GM18870 (cell line): ENCODE data around the gene C16orf96.

Experiments used
- ATAC-seq: cut with Tn5 transposase; IDR thresholded peaks from one replicate; pipeline ENCODE4 v1.9.1; 2021; ENCODE audit warnings: moderate library complexity; ENCODE audit not compliant: unreplicated experiment

C16orf96 gene

DNA sequence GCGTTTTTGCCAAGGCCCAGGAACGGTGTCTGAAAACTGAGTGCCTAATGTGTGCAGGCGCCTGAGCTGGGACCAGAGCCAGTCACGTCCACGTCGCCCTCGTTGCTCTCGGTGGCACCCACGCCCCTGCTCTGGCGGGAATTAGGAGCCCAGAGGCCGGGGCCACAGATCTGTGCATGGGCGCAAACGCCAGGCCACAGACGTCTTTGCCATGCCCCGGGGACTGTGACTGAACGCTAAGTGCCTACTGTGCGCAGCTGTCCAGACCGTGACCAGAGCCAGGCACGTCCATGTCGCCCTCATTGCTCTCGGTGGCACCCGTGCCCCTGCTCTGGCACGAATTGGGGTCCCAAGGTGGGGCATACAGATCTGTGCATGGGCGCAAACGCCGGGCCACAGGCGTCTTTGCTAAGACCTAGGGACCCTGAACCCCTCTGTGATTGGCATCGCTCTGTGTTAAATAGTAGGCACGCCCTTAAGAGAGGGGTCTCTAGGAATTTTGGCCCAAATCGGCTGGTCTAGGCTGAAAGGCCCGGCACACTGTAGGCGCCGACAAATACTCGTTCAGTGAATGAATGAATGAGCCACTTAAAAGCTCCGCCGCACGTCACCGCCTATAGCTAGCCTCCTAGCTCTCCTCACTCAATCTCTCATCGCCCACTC lies 59.4 kb downstream of the C16orf96 start:
- ATAC-seq = no peak

DNA sequence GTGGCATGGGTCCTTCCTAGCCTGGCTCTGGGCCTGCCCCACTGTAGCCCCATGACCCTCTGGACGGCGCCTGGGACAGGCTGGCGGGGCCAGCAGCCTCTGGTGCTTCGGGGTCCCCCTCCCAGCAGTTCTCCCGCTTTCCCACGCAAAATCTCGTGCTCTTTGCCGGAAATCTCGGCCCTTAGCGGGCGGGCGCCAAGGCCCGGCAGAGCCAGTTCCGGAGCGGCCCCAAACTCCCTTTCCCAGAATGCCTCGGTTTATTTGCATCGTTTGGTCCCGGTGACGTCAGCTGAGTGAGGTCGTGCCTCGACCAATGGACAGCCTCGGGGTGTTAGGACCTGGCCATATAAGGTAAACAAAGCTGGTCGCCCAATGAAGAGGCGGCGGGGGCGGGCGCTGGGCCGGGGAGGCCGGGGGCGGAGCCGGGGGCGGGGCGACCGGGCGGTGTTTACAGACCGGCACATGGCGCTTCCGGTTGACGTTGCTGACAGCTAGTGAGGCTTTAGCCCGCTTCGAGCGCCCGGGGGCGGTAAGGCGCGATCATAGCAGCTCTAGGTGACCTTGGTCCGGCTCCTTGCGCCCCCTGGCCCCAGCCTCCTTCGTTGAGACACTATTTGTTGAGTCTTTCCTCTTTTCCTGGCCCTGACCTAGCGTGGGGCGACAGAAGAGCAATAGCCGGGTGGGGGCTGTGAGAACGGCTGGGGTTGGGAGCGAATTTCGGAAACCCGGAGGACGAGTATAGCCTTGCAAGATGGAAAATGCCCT lies 60.1 kb downstream of the C16orf96 start:
- ATAC-seq = peak; percentile 88

DNA sequence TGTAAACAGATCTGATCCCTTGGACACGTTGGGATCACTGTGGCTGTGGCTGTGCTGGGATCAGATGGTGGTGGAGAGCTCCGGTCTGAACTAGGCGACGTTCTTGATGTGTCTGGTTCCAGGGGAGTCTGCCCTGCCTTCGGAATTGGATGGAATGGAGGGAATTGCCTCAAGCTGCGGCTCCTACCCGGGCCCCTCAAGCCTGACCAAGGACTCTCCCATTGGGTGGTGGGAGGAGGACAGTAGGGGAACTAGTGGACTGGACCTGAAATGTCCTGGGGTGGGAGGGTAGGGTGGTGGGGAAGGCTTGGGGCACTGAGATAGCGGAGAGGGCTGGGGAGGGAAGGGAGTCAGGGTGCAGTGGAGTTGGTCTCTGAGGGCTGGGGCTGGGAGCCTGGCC lies 61.7 kb downstream of the C16orf96 start:
- ATAC-seq = no peak

DNA sequence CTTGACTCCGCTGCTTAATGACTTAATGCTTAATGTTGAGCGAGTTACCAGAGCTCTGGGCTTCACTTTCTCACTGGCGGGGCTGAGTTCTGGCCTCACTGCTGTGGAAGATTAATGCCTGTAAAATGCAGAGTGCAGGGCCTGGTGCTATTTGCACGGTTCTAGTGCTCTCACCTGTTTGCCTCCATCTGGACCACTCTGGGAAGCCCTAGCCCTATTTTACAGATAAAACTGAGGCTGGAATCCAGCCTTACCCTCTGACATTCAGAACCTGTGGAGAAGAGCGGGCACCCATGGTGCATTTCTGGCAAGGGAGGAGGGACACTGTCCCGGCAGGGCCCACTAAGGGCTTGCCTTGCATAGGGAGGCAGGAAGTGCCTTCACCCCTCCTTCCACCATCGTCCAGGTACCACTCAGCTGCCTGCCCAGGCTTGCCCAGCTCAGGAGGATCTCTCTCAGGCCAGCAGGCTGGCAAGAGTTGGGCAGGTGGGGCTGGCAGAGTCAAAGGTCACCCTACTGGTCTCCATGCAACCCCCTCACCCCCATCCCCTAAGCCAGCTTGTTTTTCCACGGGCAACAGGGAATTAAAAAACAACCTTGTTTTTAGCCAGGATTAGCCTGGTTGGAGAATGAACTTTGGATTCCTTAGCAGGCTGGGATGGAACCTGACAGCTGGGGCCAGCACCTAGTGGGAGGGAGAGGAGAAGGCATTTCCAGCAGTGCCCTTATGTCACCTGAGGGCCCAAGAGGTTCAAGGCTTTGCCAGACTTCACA lies 62.7 kb downstream of the C16orf96 start:
- ATAC-seq = no peak

DNA sequence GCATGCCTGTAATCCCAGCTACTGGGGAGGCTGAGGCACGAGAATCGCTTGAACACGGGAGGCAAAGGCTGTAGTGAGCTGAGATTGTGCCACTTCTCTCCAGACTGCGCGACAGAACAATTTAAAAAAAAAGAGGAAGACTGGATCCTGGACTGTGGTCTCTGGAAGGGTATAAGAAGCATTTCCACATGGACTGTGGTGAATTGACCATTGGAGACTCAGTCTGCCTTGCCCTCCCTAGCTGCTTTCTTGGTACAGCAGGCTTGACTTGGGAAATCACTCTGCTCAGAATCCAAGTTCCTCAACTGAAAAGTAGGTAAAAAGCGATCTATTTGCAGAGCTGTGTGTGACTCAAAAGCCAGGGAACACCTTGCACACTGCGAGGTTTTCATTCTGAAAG lies 67.5 kb downstream of the C16orf96 start:
- no peak for ATAC-seq

DNA sequence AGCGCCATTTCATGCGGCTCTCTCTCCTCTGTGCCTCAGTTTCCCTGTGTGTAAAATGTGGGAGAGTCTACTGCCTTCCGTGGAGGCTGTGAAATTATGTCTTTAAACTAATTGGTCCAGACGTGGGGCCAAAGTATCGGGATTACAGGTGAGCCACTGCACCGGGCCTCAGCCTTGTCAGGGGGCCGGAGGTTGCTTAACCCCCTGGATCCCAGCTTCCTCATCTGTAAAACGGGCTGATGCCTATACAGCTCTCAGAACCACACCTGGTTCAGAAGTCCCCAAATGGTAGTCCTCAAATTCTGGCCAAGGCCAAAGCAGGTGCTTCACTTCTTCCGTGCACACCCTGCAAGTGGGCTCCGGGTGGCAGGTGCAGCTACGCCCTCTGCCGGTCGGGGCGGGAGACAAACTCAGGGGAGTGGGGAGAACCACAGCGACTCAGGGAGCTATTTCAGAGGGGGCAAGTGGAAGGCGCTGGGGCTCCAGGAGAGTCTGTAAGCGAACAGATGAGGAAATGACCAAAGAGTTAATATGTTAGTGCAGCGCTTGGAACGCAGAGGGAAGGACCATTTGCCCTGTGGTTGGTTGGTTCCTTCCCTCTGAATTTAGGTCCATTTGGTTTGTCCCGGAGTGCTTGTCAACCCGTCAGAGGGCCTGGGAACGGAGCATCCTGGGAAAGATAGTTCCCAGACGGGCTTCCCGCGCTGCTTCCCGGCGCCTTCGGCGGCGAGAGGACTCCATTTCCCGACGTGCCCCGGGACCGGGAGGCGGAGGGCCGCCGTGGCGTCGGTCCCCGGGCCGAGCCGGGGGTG lies 68.1 kb downstream of the C16orf96 start, which contains the start of gene MGRN1:
TSS of gene MGRN1 (plus strand) at position 812 of the 812 bp plus-strand sequence. CDS start 135 bp downstream, outside the sequence.
- peak; percentile 64 for ATAC-seq

DNA sequence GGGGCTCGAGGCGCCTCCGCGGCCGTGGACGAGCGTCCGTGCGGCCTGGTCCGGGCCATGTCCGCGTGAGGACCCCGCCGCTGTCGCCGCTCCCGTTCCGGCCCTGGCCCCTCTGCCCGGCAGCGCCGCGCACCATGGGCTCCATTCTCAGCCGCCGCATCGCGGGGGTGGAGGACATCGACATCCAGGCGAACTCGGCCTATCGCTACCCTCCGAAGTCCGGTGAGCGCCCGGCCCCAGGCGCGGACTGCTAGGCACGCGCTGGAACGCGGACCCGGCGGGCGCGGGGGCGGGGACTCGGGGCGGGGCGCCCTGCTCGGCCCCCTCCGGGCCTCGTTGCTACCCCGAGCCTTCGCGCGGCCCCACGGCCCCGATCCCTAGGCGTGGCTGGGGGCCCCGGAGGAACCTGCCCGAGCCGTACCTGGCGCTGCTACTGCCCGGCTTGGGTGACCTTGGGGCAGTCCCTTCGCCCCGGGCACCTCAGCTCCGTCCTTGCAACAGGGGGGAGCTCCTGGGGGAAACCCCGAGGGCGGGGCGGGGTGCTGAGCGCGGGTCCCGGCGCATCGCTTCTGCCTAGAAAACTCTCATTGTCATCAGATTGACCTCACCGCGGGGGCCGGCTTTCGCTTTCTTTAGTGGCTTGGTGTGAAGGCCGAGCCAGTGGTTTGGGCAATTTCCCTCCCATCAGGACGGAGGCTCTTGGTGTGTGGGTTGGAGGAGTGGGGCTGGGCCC lies 68.9 kb downstream of the C16orf96 start:
- peak; percentile 57 for ATAC-seq

DNA sequence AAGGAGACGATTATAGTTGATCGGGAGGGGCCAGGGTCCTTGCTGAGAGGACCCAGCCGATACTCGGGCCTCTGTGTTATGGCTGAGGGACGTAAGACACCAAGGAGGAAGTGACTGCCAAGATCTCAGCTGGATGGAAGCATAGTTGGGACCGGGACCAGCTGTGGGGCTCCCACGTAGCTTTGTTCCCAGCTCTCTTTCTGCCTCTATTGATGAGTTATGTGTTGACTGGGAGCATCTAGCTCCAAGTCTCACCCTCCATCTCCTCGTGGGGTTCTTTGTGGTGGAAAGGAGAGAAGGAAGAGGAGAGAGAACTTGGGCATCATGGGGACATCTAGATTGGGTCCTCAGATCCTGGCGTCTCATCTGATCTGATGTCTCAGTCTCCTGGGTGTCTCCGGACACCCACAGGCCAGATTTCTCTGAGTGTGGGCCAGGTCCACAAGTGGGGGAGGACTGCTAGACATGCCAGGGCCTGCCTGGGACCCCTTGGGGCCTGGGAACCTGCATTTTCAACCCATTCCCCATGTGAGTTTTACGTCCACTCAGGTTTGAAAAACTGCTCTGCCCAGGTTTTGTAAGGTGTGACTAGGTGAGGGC lies 69.5 kb downstream of the C16orf96 start:
- ATAC-seq = peak; percentile 16

DNA sequence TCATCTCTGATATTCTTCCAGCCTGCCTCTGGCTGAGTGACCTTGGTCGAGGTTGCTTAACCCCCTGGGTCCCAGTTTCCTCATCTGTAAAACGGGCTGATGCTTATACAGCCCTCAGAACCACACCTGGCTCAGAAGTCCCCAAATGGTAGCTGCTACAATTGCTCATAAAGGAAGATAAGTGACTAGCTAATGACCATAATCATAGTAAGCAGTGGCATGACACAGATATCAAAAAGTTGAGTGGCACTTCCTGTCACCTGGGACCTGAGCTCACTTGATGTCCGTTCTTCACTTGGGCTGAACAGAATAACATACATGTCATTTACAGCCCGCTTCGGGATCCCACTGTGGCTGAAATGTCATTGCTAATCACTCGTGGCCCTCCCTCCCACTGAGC lies 70.3 kb downstream of the C16orf96 start:
- no peak for ATAC-seq

DNA sequence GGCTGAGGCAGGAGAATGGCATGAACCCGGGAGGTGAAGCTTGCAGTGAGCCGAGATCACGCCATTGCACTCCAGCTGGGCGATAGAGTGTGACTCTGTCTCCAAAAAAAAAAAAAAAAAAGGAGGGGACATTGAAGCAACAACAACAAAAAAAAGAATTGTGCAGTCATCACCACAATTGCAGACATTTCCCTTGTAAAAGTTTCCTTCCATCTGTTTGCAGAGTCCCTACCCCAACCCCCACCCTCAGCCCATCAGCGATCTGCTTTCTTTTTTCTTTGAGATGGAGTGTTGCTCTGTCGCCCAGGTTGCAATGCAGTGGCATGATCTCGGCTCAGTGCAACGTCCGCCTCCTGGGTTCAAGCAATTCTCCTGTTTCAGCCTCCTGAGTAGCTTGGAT lies 72.1 kb downstream of the C16orf96 start:
- ATAC-seq = no peak

DNA sequence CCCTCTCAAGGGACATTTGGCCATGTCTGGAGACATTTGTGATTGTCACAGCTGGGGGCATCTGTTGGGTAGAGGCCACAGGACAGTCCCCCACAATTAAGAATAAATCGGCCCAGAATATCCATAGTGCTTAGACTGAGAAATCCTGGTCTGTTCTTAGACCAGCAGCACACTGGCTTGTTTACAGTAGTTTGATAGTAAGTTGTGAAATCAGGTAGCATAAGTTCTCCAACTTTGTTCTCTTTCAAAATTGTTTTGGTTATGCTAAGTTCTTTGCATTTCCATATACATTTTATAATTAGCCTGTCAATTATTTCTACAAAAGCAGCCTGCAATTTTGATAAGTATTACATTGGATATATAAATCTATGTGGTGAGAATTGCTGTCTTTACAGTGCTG lies 75.3 kb downstream of the C16orf96 start:
- no peak for ATAC-seq

DNA sequence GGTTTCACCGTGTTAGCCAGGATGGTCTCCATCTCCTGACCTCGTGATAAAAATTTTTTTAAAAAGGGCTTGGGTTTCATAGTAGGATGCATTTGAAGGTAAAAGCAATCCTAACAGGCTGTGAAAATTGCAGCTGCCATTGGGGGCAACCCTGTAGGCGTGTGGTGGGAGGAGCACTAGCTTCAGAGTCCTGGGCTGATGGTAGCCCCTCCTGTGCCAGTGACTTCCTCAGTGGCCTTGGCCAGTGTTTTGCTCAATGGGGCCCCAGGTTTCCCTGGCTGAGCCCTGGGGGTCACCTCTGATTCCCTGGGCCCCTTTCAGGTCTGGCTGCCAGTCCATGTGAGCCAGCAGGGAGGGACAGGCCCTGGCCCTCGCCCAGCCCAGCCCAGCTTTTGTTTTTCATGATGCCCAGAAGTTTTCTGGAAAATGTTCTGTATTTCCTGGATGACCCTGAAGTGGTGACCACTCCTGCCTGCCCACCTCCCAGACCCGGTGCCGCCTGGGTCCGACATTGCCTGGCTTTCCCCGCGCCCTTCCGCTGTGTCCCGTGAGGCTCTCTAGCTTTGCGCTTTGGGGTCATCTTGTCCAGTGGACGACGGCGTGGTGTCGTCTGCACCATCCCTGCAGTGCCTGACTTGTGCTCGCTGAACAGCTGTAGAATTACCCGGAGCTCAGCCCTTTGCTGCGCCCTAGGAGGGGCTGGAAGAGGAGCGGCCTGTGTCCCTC lies 77.9 kb downstream of the C16orf96 start:
- no peak for ATAC-seq

DNA sequence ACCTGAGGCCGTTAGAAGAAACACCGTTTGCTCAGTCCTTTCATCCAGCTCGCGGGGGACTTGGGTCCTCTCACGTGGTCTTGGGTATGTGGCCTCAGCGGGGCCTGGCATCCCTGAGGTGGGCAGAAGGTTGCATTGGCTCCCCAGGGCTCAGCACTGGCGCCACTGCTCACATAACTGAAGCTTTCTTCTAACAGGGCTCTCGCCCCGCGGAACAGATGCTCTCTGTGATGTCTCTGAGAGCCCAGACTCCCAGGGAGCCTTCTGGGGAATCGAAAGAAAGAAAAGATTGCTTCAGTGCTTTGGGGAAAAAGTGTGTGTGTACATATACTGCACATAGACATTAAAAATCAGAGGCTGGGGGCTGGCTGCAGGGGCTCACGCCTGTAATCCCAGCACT lies 78.6 kb downstream of the C16orf96 start:
- ATAC-seq = no peak

DNA sequence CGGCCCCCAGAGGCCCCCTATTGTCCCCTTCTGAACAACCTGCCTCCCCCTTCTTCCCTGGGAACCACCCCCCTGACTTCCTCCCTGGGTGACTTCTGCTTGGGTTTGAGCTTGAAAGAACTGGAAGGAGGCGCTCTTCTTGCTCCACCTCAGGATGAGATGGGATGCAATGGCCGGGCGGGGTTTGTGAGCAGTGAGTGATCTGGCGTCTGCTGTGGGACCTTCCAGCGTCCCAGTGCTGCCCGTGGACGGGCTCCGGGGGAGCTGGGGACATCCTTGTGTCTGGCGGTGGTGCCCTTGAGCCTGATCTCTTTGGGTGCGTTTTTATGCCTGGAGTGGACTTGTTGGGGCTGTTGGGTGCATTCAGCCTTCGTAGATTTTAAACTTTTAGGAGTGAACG lies 80.1 kb downstream of the C16orf96 start:
- no peak for ATAC-seq

DNA sequence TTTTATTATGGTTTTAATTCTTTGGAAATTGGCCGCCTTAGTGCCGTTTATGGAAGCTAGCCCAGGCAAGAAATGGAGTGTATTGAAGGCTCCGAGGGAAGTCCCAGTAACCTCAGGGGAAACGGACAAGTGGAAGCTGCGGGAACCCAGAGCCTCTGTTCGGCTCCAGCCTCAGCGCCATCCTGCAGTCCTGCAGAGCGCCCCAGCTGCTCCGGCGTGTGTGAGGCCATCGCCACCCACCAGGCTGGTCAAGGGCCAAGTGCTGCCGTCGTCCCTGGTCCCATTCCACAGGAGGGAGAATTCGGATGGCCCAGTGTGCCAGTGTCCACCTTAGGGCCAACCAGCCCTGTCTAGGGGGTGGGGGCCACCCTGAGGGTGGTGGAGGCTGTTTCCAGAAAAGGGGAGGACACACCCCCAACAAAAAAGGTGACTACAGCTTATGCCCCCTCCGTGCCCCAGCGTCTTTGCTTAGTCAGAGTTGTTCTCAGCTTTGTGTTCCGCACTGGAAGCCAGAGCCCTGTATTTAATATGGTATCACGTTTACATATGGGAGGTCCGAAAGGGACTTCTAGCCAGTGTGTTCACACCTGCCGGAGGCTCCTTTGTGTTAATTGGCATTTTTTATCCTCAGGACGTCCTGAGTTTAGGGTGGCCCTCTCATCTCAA lies 81.5 kb downstream of the C16orf96 start:
- no peak for ATAC-seq

DNA sequence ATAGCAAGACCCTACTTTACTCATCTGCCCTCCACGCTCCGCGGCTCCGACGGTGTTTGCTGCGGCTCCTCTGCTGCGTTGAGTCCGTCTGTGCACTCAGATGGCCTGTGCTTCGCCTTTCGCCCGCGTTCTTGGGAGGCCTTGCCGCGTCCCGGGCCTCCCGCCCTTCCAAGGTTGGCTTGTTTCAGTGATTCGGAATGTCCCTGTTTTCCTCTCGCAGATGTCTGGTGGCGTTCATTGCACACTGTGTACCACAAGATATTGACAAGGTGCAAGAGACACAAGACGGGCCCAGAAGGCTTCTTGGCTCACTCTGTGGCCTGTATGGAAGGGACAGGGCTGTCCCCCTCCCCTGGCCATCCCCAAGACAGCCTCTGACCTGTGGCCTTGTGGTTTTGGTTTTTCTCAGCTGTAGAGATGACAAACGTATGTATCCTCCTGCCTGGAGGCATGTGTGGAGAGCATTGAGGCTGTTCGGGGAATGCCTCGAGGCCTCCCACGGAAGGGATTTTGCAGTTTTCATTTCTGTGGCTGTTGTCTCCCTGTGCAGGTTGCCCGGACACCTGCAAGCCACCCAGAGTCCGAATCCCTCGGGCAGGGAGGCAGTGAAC lies 83.9 kb downstream of the C16orf96 start:
- no peak for ATAC-seq

DNA sequence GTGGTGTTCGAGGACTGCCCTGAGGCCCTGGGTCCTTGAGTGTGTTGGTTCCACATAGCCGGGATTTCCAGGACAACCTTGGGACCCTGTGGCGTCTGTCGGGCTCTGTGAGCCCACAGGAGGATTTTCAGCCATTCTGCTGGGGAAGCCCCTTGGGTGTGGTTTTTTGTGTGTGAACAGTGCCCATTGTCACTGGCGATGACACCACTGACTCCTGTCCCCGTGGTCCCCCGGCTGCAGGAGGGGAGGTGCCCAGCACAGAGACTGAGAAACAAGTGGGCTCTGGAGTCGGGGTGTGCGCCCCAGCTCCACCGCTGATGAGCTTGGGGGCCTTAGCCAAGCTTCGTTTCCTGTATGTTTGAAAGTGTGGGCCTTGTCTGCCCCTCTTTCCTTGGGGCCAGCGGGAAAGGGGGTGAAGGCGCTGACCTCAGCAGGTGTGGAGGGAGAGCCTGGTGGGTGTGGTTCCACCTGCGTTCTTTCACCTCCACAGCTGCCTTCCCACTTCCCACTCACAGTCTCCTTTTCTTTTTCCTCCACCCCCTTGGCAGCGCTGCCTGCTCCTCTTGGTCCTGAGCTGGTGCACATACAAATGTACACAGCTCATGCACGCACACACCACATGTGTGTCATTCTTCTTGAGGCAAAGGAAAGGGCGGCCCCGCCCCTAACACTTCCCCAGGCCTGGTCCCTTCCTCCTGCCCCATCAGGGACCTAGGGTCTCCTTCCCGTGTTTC lies 84.6 kb downstream of the C16orf96 start:
- ATAC-seq = no peak

DNA sequence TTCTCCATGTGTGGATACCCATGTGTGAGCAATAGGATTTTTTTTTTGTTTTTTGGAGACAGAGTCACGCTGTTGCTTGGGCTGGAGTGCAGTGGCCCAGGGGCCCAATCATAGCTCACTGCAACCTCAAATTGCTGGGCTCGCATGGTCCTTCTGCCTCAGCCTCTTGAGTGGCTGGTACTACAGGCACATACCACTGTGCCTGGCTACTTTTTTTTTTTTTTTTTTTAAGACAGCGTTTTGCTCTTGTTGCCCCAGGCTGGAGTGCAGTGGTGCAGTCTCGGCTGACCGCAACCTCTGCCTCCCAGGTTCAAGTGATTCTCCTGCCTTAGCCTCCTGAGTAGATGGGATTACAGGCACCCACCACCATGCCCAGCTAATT lies 85.2 kb downstream of the C16orf96 start:
- ATAC-seq = no peak
